NCI-H446 treated with DMSO at 0.1 percent for 48 hours (cell line): ENCODE results near the gene PRKAR1A.

Source experiments
- DNase-seq: peaks from one replicate; lab custom pipeline; 2025; lab: John Stamatoyannopoulos, UW

PRKAR1A gene

DNA sequence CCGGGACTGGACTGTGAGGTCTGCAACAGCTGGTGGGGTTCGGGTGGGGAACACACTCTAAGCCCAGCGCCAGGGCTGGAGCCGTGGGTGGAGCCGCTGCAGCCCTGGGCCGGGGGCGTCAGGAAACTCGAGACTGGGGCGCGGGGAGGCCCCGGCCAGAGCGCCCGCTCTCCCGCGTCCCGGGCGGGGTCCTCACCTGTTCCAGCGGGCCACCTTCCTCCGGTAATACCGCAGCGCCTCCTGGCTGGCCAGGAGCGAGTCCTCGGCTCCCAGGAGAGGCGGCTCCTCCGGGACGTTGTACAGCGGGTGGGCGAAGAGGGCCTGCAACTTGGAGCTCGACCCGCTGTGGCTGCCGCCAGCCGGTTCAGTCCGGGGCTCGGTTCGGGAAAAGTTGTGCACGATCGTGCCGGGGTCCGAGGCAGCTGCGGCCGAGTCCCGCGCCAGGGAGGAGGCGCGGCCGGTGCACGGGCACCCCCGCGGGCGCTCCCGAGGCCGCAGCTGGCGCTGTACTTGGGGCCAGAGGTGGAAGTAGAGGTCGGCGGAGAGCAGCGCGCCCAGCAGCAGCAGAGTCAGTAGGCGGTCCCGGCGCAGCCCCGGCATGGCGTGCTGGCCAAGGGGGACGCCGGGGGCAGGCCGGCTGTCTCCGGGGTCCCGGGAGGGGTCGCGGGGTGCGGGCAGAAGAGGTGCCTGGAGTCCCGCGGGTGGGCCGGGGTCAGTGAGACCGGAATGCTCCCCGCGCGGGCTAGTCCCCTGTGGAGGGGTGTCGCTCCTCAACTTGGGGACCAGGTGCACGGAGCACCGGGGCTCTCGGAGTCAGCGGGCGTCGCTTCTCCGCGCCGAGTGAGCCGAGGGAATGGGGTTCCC, 88.1 kb downstream of the PRKAR1A start:
- DNase-seq: no peak
